HUDEP-2 (cell line): ENCODE results near the gene SGK1.
A peak's percentile ranks its signal among the peaks of the same experiment; 100 is the strongest.
"Not testable (repeated sequence)": the region's sequence is repeated elsewhere in the genome, so short reads cannot be mapped to it uniquely, and the experiment has no call there.

Experiments used
- DNase-seq, 76 experiments: peaks; one replicate each; lab custom pipeline; 2025; ENCODE audit not compliant: unreplicated experiment in 76 of 76; lab: John Stamatoyannopoulos, UW

SGK1 gene

GRCh38 chr6:134195985-134196384 is 121.9 kb downstream of the SGK1 start:
- peak in 1 of 76 experiments; percentile 24 for DNase-seq

GRCh38 chr6:134195164-134195906 is 122.6 kb downstream of the SGK1 start:
- peak in 46 of 76 experiments; percentile 13 to 94 (median 82) for DNase-seq

- DNase-seq, result peak in 4 of 76 experiments; percentile 19 to 38 (median 23)
These were observed 124.1 kb downstream of the SGK1 start for GRCh38 chr6:134193536-134194498.

GRCh38 chr6:134192609-134193008 is 125.3 kb downstream of the SGK1 start:
- not testable (repeated sequence) for DNase-seq

- DNase-seq, result no peak
These were observed 127.0 kb downstream of the SGK1 start for GRCh38 chr6:134190883-134191282.

- DNase-seq, result no peak
These were observed 130.2 kb downstream of the SGK1 start for GRCh38 chr6:134187751-134188150.

- DNase-seq, result no peak
These were observed 130.8 kb downstream of the SGK1 start for GRCh38 chr6:134187154-134187553.

- no peak for DNase-seq
These were observed 131.6 kb downstream of the SGK1 start for GRCh38 chr6:134186355-134186754.

- no peak for DNase-seq
These were observed 132.6 kb downstream of the SGK1 start for GRCh38 chr6:134185277-134185676.

- no peak for DNase-seq
These were observed 134.1 kb downstream of the SGK1 start for GRCh38 chr6:134183844-134184243.

- DNase-seq, result no peak
These were observed 135.4 kb downstream of the SGK1 start for GRCh38 chr6:134182528-134182927.

GRCh38 chr6:134181726-134182125 is 136.2 kb downstream of the SGK1 start:
- not testable (repeated sequence) for DNase-seq

- DNase-seq, result not testable (repeated sequence)
These were observed 136.7 kb downstream of the SGK1 start for GRCh38 chr6:134181251-134181650.

- DNase-seq, result not testable (repeated sequence)
These were observed 137.4 kb downstream of the SGK1 start for GRCh38 chr6:134180540-134180939.

GRCh38 chr6:134178161-134179044 is 139.5 kb downstream of the SGK1 start:
- peak in 71 of 76 experiments; percentile 25 to 85 (median 65) for DNase-seq

GRCh38 chr6:134177753-134178160 is 140.2 kb downstream of the SGK1 start:
- no peak for DNase-seq

- no peak for DNase-seq
These were observed 140.7 kb downstream of the SGK1 start for GRCh38 chr6:134177236-134177635.

- DNase-seq, result peak in 5 of 76 experiments; percentile 16 to 72 (median 33)
These were observed 141.5 kb downstream of the SGK1 start for GRCh38 chr6:134176264-134176975.

GRCh38 chr6:134175532-134176263 is 142.2 kb downstream of the SGK1 start:
- DNase-seq, result peak in 38 of 76 experiments; percentile 12 to 90 (median 50)
